GM12878 (cell line): Measurements from ENCODE around the gene COL19A1. TPM values are rescaled to one million over a fixed set of nuclear protein-coding genes. Genes with fewer than 3 reads are reported as not detected.

Source experiments
- BCL11A ChIP-seq: IDR thresholded peaks from 2 replicates; pipeline ENCODE4 v1.6.1; 2011; ENCODE audit warnings: low read depth, low read length
- BMI1 ChIP-seq: fragments of 450-650 bp; IDR thresholded peaks from 2 replicates; pipeline ENCODE4 v1.6.1; 2016; ENCODE audit warnings: mild to moderate bottlenecking, moderate library complexity, borderline replicate concordance
- ETV6 ChIP-seq, 2 experiments: fragments of 450-650 bp in 1 of 2; IDR thresholded peaks in 1 of 2; conservative IDR thresholded peaks in 1 of 2; 2 replicates each; pipeline ENCODE4 v1.6.1; 2014; ENCODE audit warnings: antibody characterized with exemption in 1 of 2, borderline replicate concordance in 1 of 2, low read depth in 1 of 2, mild to moderate bottlenecking in 1 of 2, moderate library complexity in 1 of 2
- FOS ChIP-seq: IDR thresholded peaks from 3 replicates; pipeline ENCODE4 v1.6.1; 2011; ENCODE audit warnings: borderline replicate concordance; ENCODE audit not compliant: insufficient read length; ENCODE audit errors: extremely low read depth
- IRF4 ChIP-seq: IDR thresholded peaks from 2 replicates; pipeline ENCODE4 v1.6.1; 2011; ENCODE audit warnings: low read depth, low read length
- MTA3 ChIP-seq: IDR thresholded peaks from 2 replicates; pipeline ENCODE4 v1.6.1; 2012; ENCODE audit warnings: low read length, inconsistent platforms, borderline replicate concordance
- NKRF ChIP-seq: fragments of 450-650 bp; conservative IDR thresholded peaks from 2 replicates; pipeline ENCODE4 v1.6.1; 2017; ENCODE audit warnings: mild to moderate bottlenecking, moderate library complexity
- SMAD5 ChIP-seq: IDR thresholded peaks from 2 replicates; pipeline ENCODE4 v1.6.1; 2016; ENCODE audit warnings: antibody characterized with exemption, low read depth
- SREBF1 ChIP-seq: IDR thresholded peaks from 2 replicates; pipeline ENCODE4 v1.6.1; 2012; ENCODE audit warnings: mild to moderate bottlenecking, low read length
- STAT1 ChIP-seq: fragments of 450-650 bp; conservative IDR thresholded peaks from 2 replicates; pipeline ENCODE4 v1.6.1; 2014; ENCODE audit warnings: antibody characterized with exemption, mild to moderate bottlenecking
- TCF12 ChIP-seq: IDR thresholded peaks from 2 replicates; pipeline ENCODE4 v1.6.1; 2011; ENCODE audit warnings: low read depth, mild to moderate bottlenecking, low read length
- TCF7 ChIP-seq: IDR thresholded peaks from 2 replicates; pipeline ENCODE4 v1.6.1; 2014; ENCODE audit warnings: antibody characterized with exemption, borderline replicate concordance
- ZBED1 ChIP-seq: IDR thresholded peaks from 2 replicates; pipeline ENCODE4 v1.6.1; 2016; ENCODE audit warnings: borderline replicate concordance
- ZNF207 ChIP-seq: fragments of 450-650 bp; IDR thresholded peaks from 2 replicates; pipeline ENCODE4 v1.6.1; 2014; ENCODE audit warnings: antibody characterized with exemption, mild to moderate bottlenecking, borderline replicate concordance
- ZNF24 ChIP-seq: fragments of 450-650 bp; IDR thresholded peaks from 2 replicates; pipeline ENCODE4 v1.6.1; 2017; ENCODE audit warnings: antibody characterized with exemption, mild to moderate bottlenecking
- ZNF274 ChIP-seq: IDR thresholded peaks from one replicate; pipeline ENCODE4 v1.8.0; 2011; ENCODE audit not compliant: insufficient read length, insufficient read depth
- ZNF687 ChIP-seq: fragments of 450-650 bp; IDR thresholded peaks from 2 replicates; pipeline ENCODE4 v1.6.1; 2017; ENCODE audit warnings: mild to moderate bottlenecking, moderate library complexity
- polyA plus RNA-seq, 11 experiments: library from polyadenylated mRNA; depleted of rRNA in 4 of 11; unstranded in 6 of 11; stranded (reverse) in 5 of 11; fragments of >200 nt; fragmentation: Nextera tagmentation in 4 of 11; fragmentation: Illumina TruSeq in 1 of 11; extraction: Ambion mirVana in 4 of 11; extraction: Trizol in 1 of 11; gene quantifications; 1 replicate in 1 of 11; 2 replicates in 10 of 11; pipeline versions ENCODE4 v1.2.1 to v1.2.3, GENCODE V29; 2011 to 2016; ENCODE audit warnings: inconsistent platforms in 2 of 11, missing spikeins in 2 of 11, low read depth in 1 of 11
- total RNA-seq, 4 experiments: library from RNA; depleted of rRNA in 3 of 4; stranded (reverse); fragments of >200 nt in 3 of 4; fragmentation: Illumina TruSeq in 1 of 4; extraction: Trizol in 1 of 4; gene quantifications; 2 replicates each; pipeline versions ENCODE4 v1.2.1 to v1.2.3, GENCODE V29; 2013 to 2021
- TF ChIP-seq, protein P1 (sequence below): fragments of 450-650 bp; IDR thresholded peaks from 2 replicates; pipeline ENCODE4 v1.6.1; 2016; ENCODE audit warnings: mild to moderate bottlenecking, moderate library complexity, borderline replicate concordance

COL19A1 gene
- total and polyA plus RNA-seq, 10 of the 15 experiments (the other 5 are each of a cell fraction or from before 2014, with no cell fraction given), result 1.1 to 13.5 (median 4.1) TPM

DNA sequence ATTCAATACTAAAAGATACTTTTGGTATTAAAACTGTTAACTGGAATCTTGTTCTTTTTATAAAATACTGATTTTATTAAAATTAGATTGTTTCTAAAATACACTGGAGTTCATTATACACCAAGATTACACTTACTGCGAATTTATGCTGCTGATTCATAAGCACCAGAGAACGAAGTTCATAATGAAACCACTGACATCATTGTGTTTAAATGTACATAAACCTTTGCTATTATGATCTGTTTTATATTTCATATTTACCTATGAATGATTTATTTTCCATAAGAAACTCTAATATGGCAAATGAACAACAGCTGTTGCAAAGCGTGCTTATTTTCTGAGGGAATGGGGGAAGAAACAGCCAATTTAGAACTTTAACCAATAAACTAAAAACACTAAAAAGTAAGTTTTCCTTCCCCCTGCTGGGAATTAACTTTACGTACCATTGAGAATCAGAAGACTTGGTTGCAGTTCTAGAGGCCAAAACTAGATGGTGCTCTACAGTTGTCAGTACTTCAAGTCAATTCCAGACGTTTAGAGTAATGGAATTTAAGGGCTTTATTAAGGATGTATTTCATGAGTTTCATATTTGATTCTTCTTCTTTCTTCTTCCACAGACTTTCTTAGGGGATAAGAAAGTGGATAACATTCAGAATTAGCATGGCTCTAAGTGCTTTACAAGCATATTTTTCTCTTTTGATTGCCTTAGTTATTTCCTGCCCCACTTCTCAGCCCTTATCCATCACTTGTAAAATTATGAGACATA lies 30.8 kb upstream of the COL19A1 start (continued):
- TF ChIP-seq, protein P1, sequence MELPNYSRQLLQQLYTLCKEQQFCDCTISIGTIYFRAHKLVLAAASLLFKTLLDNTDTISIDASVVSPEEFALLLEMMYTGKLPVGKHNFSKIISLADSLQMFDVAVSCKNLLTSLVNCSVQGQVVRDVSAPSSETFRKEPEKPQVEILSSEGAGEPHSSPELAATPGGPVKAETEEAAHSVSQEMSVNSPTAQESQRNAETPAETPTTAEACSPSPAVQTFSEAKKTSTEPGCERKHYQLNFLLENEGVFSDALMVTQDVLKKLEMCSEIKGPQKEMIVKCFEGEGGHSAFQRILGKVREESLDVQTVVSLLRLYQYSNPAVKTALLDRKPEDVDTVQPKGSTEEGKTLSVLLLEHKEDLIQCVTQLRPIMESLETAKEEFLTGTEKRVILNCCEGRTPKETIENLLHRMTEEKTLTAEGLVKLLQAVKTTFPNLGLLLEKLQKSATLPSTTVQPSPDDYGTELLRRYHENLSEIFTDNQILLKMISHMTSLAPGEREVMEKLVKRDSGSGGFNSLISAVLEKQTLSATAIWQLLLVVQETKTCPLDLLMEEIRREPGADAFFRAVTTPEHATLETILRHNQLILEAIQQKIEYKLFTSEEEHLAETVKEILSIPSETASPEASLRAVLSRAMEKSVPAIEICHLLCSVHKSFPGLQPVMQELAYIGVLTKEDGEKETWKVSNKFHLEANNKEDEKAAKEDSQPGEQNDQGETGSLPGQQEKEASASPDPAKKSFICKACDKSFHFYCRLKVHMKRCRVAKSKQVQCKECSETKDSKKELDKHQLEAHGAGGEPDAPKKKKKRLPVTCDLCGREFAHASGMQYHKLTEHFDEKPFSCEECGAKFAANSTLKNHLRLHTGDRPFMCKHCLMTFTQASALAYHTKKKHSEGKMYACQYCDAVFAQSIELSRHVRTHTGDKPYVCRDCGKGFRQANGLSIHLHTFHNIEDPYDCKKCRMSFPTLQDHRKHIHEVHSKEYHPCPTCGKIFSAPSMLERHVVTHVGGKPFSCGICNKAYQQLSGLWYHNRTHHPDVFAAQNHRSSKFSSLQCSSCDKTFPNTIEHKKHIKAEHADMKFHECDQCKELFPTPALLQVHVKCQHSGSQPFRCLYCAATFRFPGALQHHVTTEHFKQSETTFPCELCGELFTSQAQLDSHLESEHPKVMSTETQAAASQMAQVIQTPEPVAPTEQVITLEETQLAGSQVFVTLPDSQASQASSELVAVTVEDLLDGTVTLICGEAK, result no peak; the same call in 1 of the 2 replicates
- TF ChIP-seq TCF7 (no peak), NKRF (0 out of 2 replicates have a peak, but pooled peaks have one; percentile 28), ZNF687 (no peak), BCL11A (no peak), ETV6 (conservative IDR thresholded peaks at IDR 0.05 in 1 of 2, IDR thresholded peaks at IDR 0.05 in 1 of 2; ENCODE audit: borderline replicate concordance in 1 of 2, low read depth in 1 of 2) (no peak), SREBF1 (no peak), IRF4 (no peak), ZBED1 (no peak), ZNF274 (no peak), TCF12 (no peak), BMI1 (no peak), FOS (no peak), MTA3 (no peak), SMAD5 (no peak), ZNF207 (no peak), ZNF24 (no peak), STAT1 (no peak)
